ENCODE measurements around the gene OR13H1. TPM values are rescaled to one million over a fixed set of nuclear protein-coding genes. Genes with fewer than 3 reads are reported as not detected.

OR13H1 gene
- total and polyA plus RNA-seq, 3 donors from 2014 or later: not detected

GRCh38 chrX:131588995-131589394, 45.1 kb downstream of the OR13H1 start:
- WGBS, 2 donors: 34 to 40% methylated on average over 4 of the region's 4 CpGs
- Histone ChIP-seq H3K4me3 (no peak overlapping the region), H3K4me1 (no peaks in the 10 kb centered on the region), H3K36me3 (ENCODE audit: low read depth, missing control alignments) (no peaks in the 10 kb centered on the region), H3K27me3 (no peaks in the 10 kb centered on the region), H3K9me3 (no peaks in the 10 kb centered on the region), H3K27ac (no peak overlapping the region)
- no peak for DNase-seq
- intact Hi-C loops (cut with DNase I; ENCODE audit: low total_unique reads): no loop called here
- TF ChIP-seq POLR2A (IDR thresholded peaks at IDR 0.05) (no peak), CTCF (IDR thresholded peaks at IDR 0.05) (no peak)

Measured in testis (tissue), 3 donors.